B cell (primary cell): ENCODE measurements around the gene SKA1. TPM values are rescaled to one million over a fixed set of nuclear protein-coding genes. Genes with fewer than 3 reads are reported as not detected.
"Not testable (repeated sequence)": the region's sequence is repeated elsewhere in the genome, so short reads cannot be mapped to it uniquely, and the experiment has no call there.

Experiments
- ATAC-seq: fragments of 200-7000 bp; cut with Tn5 transposase; one replicate; pipeline ENCODE4 v1.10.0; 2021; ENCODE audit warnings: low read depth, mild to moderate bottlenecking, moderate number of reproducible peaks, moderate library complexity
- CTCF ChIA-PET: fragments of 350-600 bp; sonication (Branson Sonifier 250); formaldehyde crosslinking; loops from one replicate; lab custom pipeline; 2021; ENCODE audit warnings: antibody characterized with exemption, inconsistent platforms; lab: Charles Lee
- POLR2A ChIA-PET: fragments of 350-600 bp; sonication (Branson Sonifier 250); formaldehyde crosslinking; loops from one replicate; lab custom pipeline; 2021; ENCODE audit warnings: antibody characterized with exemption; lab: Charles Lee
- DNase-seq: peaks from one replicate; pipeline ENCODE4 v3.0.0; 2013
- H2AFZ ChIP-seq: 2 replicates; pipeline ENCODE4 v1.6.1; 2012; ENCODE audit warnings: mild to moderate bottlenecking, low read depth, low read length; ENCODE audit not compliant: insufficient read depth, poor library complexity, severe bottlenecking
- H3K27ac ChIP-seq, 2 donors: 1 replicate in 1 of 2; 2 replicates in 1 of 2; pipeline ENCODE4 v1.5.1; 2012 to 2013; ENCODE audit warnings: low read length in 2 of 2, mild to moderate bottlenecking in 2 of 2, moderate library complexity in 1 of 2
- H3K27me3 ChIP-seq, 4 experiments: fragments of 200-600 bp in 1 of 4; sonication (generic) in 1 of 4; replicated peaks in 1 of 4; 1 replicate in 2 of 4; 2 replicates in 2 of 4; pipeline versions ENCODE4 v1.6.1 to v1.7.0; 2013 to 2016; ENCODE audit warnings: low read length in 3 of 4, mild to moderate bottlenecking in 2 of 4, mixed read lengths in 1 of 4, moderate library complexity in 1 of 4; ENCODE audit not compliant: insufficient read depth in 4 of 4, control insufficient read depth in 3 of 4; ENCODE audit errors: control extremely low read depth in 1 of 4
- H3K36me3 ChIP-seq, 2 experiments: replicated peaks in 1 of 2; 1 replicate in 1 of 2; 2 replicates in 1 of 2; pipeline versions ENCODE4 v1.6.1 to v1.7.1; 2013; ENCODE audit warnings: low read length in 1 of 2; ENCODE audit not compliant: insufficient read depth in 2 of 2, control insufficient read depth in 1 of 2; ENCODE audit errors: control extremely low read depth in 1 of 2, extremely low read depth in 1 of 2
- H3K4me1 ChIP-seq, 2 donors: fragments of 200-600 bp in 1 of 2; sonication (generic) in 1 of 2; 1 replicate in 1 of 2; 2 replicates in 1 of 2; pipeline versions ENCODE4 v1.5.1 to v1.6.1; 2013 to 2017; ENCODE audit warnings: low read length in 2 of 2; ENCODE audit not compliant: control insufficient read depth in 2 of 2, insufficient read depth in 2 of 2
- H3K4me2 ChIP-seq: replicated peaks from 2 replicates; pipeline ENCODE3; 2012; ENCODE audit warnings: mild to moderate bottlenecking, low read depth, low read length; ENCODE audit not compliant: poor library complexity, severe bottlenecking
- H3K4me3 ChIP-seq, 5 experiments: fragments of 200-600 bp in 1 of 5; sonication (generic) in 1 of 5; 1 replicate in 3 of 5; 2 replicates in 2 of 5; pipeline versions ENCODE4 v1.5.1 to v1.7.0; 2011 to 2016; ENCODE audit warnings: low read length in 4 of 5, mild to moderate bottlenecking in 4 of 5, low read depth in 2 of 5, control low read depth in 1 of 5, moderate library complexity in 1 of 5; ENCODE audit not compliant: insufficient read depth in 1 of 5; ENCODE audit errors: control extremely low read depth in 1 of 5, extremely low read depth in 1 of 5
- H3K79me2 ChIP-seq: fragments of 200-600 bp; sonication (generic); one replicate; pipeline ENCODE4 v1.6.0; 2016; ENCODE audit warnings: low read length; ENCODE audit not compliant: control insufficient read depth, insufficient read depth
- H3K9ac ChIP-seq: fragments of 200-600 bp; sonication (generic); 2 replicates; pipeline ENCODE4 v1.6.1; 2017; ENCODE audit warnings: mild to moderate bottlenecking, low read length, moderate library complexity
- H3K9me3 ChIP-seq, 3 donors: one replicate each; pipeline versions ENCODE4 v1.6.1 to v1.7.1; 2013; ENCODE audit warnings: low read length in 2 of 3; ENCODE audit not compliant: control insufficient read depth in 2 of 3, insufficient read depth in 1 of 3; ENCODE audit errors: control extremely low read depth in 1 of 3
- H4K20me1 ChIP-seq: 2 replicates; pipeline ENCODE4 v1.6.0; 2012; ENCODE audit warnings: mild to moderate bottlenecking, low read length; ENCODE audit not compliant: insufficient read depth, control insufficient read depth, poor library complexity, severe bottlenecking
- H3K27ac Mint-ChIP-seq: one replicate; pipeline ENCODE4 v1.8.0; 2021; ENCODE audit warnings: mixed read lengths
- H3K27me3 Mint-ChIP-seq: one replicate; pipeline ENCODE4 v1.8.0; 2021; ENCODE audit warnings: mixed read lengths
- H3K4me1 Mint-ChIP-seq: one replicate; pipeline ENCODE4 v1.8.0; 2021; ENCODE audit warnings: mixed read lengths
- H3K4me3 Mint-ChIP-seq: one replicate; pipeline ENCODE4 v1.8.0; 2021; ENCODE audit warnings: mixed read lengths
- H3K9me3 Mint-ChIP-seq: one replicate; pipeline ENCODE4 v1.8.0; 2022; ENCODE audit warnings: mixed read lengths; ENCODE audit not compliant: insufficient read depth
- EZH2 ChIP-seq: IDR thresholded peaks from 2 replicates; pipeline ENCODE4 v1.6.1; 2012; ENCODE audit warnings: borderline replicate concordance, low read depth, mild to moderate bottlenecking, moderate library complexity, low read length; ENCODE audit not compliant: insufficient read depth, poor library complexity, severe bottlenecking
- WGBS: methylation state at CpG from one replicate; pipeline ENCODE4 v1.1.5; 2013; ENCODE audit warnings: missing lambda C conversion rate; ENCODE audit not compliant: insufficient coverage; 5-methylcytosine and 5-hydroxymethylcytosine counted together
- intact Hi-C: fragments of 100-400 bp; cut with micrococcal nuclease; formaldehyde crosslinking; loops from one replicate; pipeline ENCODE4 v1.10.0; 2022
- polyA plus RNA-seq: library from polyadenylated mRNA; depleted of rRNA; stranded (reverse); fragments of >200 nt; gene quantifications from 2 replicates; pipeline ENCODE4 v1.2.3, GENCODE V29; 2012
- total RNA-seq, 2 donors: library from RNA; stranded (reverse); fragments of 120-200 nt in 1 of 2; gene quantifications; 1 replicate in 1 of 2; 2 replicates in 1 of 2; pipeline versions ENCODE4 v1.2.3 to v1.2.4, GENCODE V29; 2013 to 2022
- TF ChIP-seq, protein P1 (sequence below): fragments of 200-600 bp; IDR thresholded peaks from one replicate; pipeline ENCODE4 v1.8.0; 2022; ENCODE audit warnings: antibody characterized with exemption, mild to moderate bottlenecking

SKA1 gene
- total and polyA plus RNA-seq, 2 donors (not counting 1 experiment from before 2014, with no cell fraction given), result 0.28 to 0.52 TPM

DNA sequence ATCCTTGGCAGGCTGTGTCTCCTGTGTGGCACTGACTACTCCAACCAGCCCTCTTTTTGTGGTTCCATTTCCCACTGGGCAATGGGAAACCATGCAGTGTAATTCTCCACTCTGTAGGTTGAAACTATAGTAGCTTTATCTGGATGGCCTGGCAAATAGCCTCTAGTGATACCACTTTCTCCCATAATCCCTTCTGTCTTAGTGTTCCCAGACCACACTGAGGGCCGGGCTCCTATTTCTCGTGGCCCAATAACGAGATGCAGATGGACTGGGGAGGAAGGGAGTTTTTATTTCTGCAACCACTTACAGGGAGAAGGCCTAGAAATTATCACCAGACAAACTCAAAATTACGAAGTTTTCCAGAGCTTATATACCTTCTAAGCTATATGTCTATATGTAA lies 24.7 kb downstream of the SKA1 start:
- Histone ChIP-seq H3K27me3 (peaks cover 0 to 30% (median 0%) of the 10 kb centered on the region in 4 experiments), H3K9ac (no peak overlapping the region), H4K20me1 (no peaks in the 10 kb centered on the region), H3K27ac (no peak overlapping the region), H3K36me3 (no peaks in the 10 kb centered on the region), H3K4me1 (no peaks in the 10 kb centered on the region), H3K9me3 (peaks cover 0 to 3% (median 0%) of the 10 kb centered on the region in 3 donors), H3K79me2 (no peaks in the 10 kb centered on the region), H3K4me2 (no peak overlapping the region), H3K4me3 (no peak overlapping the region), H2AFZ (no peak overlapping the region)
- Mint-ChIP-seq H3K27me3 (peaks cover 52% of the 10 kb centered on the region), H3K9me3 (no peaks in the 10 kb centered on the region), H3K27ac (no peak overlapping the region), H3K4me1 (peaks cover 3% of the 10 kb centered on the region), H3K4me3 (no peak overlapping the region)
- intact Hi-C loops, result no loop called here
- ATAC-seq (no peak), DNase-seq (no peak)
- ChIA-PET CTCF (no interaction called here), POLR2A (no interaction called here)
- WGBS, result no CpG with 5 or more reads among the region's 4 CpGs
- no peak for TF ChIP-seq EZH2
- TF ChIP-seq, protein P1, sequence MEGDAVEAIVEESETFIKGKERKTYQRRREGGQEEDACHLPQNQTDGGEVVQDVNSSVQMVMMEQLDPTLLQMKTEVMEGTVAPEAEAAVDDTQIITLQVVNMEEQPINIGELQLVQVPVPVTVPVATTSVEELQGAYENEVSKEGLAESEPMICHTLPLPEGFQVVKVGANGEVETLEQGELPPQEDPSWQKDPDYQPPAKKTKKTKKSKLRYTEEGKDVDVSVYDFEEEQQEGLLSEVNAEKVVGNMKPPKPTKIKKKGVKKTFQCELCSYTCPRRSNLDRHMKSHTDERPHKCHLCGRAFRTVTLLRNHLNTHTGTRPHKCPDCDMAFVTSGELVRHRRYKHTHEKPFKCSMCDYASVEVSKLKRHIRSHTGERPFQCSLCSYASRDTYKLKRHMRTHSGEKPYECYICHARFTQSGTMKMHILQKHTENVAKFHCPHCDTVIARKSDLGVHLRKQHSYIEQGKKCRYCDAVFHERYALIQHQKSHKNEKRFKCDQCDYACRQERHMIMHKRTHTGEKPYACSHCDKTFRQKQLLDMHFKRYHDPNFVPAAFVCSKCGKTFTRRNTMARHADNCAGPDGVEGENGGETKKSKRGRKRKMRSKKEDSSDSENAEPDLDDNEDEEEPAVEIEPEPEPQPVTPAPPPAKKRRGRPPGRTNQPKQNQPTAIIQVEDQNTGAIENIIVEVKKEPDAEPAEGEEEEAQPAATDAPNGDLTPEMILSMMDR, result no peak

DNA sequence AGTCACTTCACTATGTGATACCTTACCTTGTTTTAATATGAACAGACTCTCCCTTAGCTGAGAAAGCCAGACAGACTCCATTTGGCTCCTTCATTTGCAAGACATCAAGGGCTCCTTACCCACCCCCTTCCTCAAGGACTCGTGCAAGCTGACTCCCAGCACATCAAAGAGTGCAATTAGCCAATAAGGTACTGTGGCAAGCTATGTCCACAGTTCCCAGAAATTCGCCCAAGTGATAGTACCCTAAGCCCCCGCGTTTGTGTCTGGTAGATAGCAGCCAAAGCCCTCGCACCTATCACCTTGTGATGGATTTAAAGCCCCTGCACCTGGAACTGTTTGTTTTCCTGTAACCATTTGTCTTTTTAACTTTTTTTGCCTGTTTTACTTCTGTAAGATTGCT lies 25.6 kb downstream of the SKA1 start:
- H3K4me3 ChIP-seq, CTCF ChIA-PET, H3K27ac Mint-ChIP-seq, H3K9me3 ChIP-seq, H3K4me3 Mint-ChIP-seq, ATAC-seq, intact Hi-C loops, H3K27ac ChIP-seq, H3K9me3 Mint-ChIP-seq, H3K4me2 ChIP-seq, POLR2A ChIA-PET, H4K20me1 ChIP-seq, H3K4me1 Mint-ChIP-seq, H3K9ac ChIP-seq, DNase-seq, H2AFZ ChIP-seq, H3K36me3 ChIP-seq, H3K79me2 ChIP-seq, H3K4me1 ChIP-seq: not testable (repeated sequence)
- 82% methylated on average over 5 of the region's 5 CpGs for WGBS
- H3K27me3 ChIP-seq, result peaks cover 0 to 33% (median 0%) of the 10 kb centered on the region in 4 experiments
- H3K27me3 Mint-ChIP-seq, result peaks cover 58% of the 10 kb centered on the region
